HL-60 (cell line): ENCODE measurements around the gene PROSER2.

Experiments used
- DNase-seq, 2 experiments: peaks; one replicate each; pipeline ENCODE4 v3.0.0-alpha.2; 2010 to 2020; ENCODE audit warnings: low read depth in 1 of 2, low spot score in 1 of 2
- H3K27ac ChIP-seq: fragments of 250-450 bp; sonication (Bioruptor Pico); replicated peaks from 2 replicates; pipeline ENCODE4 v1.5.1; 2020; ENCODE audit warnings: mild to moderate bottlenecking, moderate library complexity
- H3K27me3 ChIP-seq: fragments of 250-450 bp; sonication (Bioruptor Pico); 2 replicates; pipeline ENCODE4 v1.5.1; 2021; ENCODE audit warnings: mild to moderate bottlenecking, moderate library complexity; ENCODE audit not compliant: insufficient read depth, poor library complexity, severe bottlenecking
- H3K4me3 ChIP-seq: replicated peaks from 2 replicates; pipeline ENCODE4 v1.5.1; 2011; ENCODE audit warnings: mild to moderate bottlenecking, control low read depth, low read length; ENCODE audit not compliant: insufficient read depth
- CTCF ChIP-seq: IDR thresholded peaks from one replicate; pipeline ENCODE4 v1.5.1; 2011; ENCODE audit warnings: low read length, control low read depth, inconsistent platforms; ENCODE audit not compliant: insufficient read depth
- GABPA ChIP-seq: IDR thresholded peaks from 2 replicates; pipeline ENCODE4 v1.6.1; 2012; ENCODE audit warnings: low read depth
- POLR2AphosphoS5 ChIP-seq: IDR thresholded peaks from 2 replicates; pipeline ENCODE4 v1.6.1; 2012; ENCODE audit warnings: low read depth
- REST ChIP-seq: IDR thresholded peaks from 2 replicates; pipeline ENCODE4 v1.6.1; 2012; ENCODE audit warnings: low read depth; ENCODE audit not compliant: insufficient replicate concordance
- SPI1 ChIP-seq: IDR thresholded peaks from 2 replicates; pipeline ENCODE4 v1.6.1; 2012; ENCODE audit warnings: low read depth, mild to moderate bottlenecking, borderline replicate concordance

Gene PROSER2

DNA sequence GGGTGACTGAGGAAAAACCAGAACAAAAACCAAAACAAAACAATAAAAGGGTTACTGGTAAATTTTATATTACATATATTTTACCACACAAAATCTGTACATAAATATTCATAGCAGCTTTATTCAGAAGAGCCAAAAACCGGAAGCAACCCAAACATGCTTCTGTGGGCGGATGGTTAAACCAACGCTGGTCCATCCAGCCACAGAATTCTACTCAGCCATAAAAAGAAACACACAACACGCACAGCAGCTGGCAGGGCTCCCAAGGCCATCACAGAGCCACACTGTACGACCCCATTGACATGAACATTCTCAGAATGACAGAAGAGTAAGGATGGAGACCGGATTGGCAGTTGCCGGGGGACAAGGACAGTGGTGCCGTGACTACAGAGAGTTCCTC, 83.6 kb downstream of the PROSER2 start:
- TF ChIP-seq REST: no peak
- TF ChIP-seq SPI1: no peak
- Histone ChIP-seq H3K27ac (no peak overlapping the region), H3K27me3 (no peaks in the 10 kb centered on the region), H3K4me3 (no peak overlapping the region)
- DNase-seq: peak in 1 of 2 experiments; percentile 1

DNA sequence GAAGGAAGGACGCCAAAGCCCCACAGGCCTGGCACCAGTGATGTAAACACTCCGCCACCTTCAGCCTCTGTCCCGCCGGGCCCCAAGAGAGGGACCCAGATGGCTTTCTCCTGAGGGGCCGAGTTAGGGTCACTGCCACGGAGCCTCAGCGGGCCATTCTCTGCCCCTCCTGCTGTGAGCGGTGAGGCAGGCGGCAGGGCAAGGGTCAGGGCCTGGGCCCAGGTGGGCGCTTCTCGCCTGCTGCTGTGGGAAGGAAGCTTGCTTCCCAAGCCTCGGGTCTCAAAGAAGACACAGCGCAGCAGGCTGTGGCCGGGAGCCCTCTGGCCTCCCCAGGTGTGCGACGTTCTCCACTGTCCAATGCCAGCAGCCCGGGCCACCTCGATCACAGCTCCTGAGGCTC, 84.8 kb downstream of the PROSER2 start:
- TF ChIP-seq SPI1 (no peak), GABPA (no peak), CTCF (no peak), POLR2AphosphoS5 (no peak), REST (no peak)
- H3K27me3 ChIP-seq: no peaks in the 10 kb centered on the region
- H3K4me3 ChIP-seq: no peak overlapping the region
- DNase-seq: no peak
- H3K27ac ChIP-seq: no peak overlapping the region

DNA sequence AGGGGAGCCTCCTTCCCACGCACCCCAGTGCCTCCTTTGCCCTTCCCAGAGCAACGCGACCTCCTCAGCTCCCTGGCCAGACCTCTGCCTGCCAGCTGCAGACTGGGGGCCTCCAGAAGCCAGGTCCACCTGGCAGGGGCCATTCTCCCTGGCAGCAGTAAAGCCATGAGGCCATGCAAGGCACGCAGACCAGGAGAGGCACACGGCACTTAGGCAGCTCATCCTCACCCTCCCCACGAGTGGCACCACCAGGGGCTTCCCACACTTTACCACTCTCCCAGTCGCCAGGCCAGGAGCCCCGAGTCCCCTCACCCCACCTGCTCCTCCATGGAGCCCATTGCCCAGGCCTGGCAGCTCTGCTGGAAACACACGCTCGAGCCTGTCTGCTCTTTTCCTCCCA, 85.4 kb downstream of the PROSER2 start:
- no peak for DNase-seq
- Histone ChIP-seq H3K27ac (no peak overlapping the region), H3K27me3 (no peaks in the 10 kb centered on the region), H3K4me3 (no peak overlapping the region)
- TF ChIP-seq SPI1 (no peak), POLR2AphosphoS5 (no peak), GABPA (no peak), CTCF (no peak), REST (no peak)

DNA sequence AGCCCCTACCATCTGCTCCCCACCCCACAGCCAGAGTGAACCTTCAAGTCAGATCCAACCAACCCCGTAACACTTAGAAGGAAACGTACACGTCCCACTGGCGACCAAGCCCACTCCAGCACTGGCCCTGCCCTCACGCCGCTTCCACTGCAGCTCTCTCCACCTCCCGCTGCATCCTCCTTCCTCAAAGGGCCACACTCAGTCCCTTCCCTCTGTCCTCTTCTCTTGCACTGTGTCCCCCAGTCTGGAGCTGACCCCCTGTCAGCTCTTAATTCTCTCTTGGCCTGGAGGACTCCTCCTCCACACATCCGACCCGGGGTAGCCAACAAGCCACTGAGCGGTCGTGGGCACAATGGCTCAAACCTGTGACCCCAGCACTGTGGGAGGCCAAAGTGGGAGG, 85.8 kb downstream of the PROSER2 start:
- DNase-seq: no peak
- no peak for TF ChIP-seq SPI1
- H3K4me3 ChIP-seq: no peak overlapping the region

More for the DNA sequence above, 85.8 kb downstream of the PROSER2 start:
- Histone ChIP-seq H3K27me3 (no peaks in the 10 kb centered on the region), H3K27ac (no peak overlapping the region)
